NB4 (cell line): ENCODE results near the gene CD300LF.

ENCODE experiments used
- POLR2A ChIP-seq: IDR thresholded peaks from 2 replicates; pipeline ENCODE4 v1.6.1; 2011; ENCODE audit warnings: mild to moderate bottlenecking; ENCODE audit not compliant: insufficient read length; ENCODE audit errors: extremely low read depth
- TF ChIP-seq, protein P1 (sequence below): IDR thresholded peaks from 2 replicates; pipeline ENCODE4 v1.6.1; 2011; ENCODE audit warnings: low read depth, low read length
- TF ChIP-seq, protein P2 (sequence below): IDR thresholded peaks from one replicate; pipeline ENCODE4 v1.5.1; 2012; ENCODE audit warnings: low read depth, low read length

- TF ChIP-seq, protein P1, sequence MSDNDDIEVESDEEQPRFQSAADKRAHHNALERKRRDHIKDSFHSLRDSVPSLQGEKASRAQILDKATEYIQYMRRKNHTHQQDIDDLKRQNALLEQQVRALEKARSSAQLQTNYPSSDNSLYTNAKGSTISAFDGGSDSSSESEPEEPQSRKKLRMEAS: no peak
- TF ChIP-seq, protein P2, sequence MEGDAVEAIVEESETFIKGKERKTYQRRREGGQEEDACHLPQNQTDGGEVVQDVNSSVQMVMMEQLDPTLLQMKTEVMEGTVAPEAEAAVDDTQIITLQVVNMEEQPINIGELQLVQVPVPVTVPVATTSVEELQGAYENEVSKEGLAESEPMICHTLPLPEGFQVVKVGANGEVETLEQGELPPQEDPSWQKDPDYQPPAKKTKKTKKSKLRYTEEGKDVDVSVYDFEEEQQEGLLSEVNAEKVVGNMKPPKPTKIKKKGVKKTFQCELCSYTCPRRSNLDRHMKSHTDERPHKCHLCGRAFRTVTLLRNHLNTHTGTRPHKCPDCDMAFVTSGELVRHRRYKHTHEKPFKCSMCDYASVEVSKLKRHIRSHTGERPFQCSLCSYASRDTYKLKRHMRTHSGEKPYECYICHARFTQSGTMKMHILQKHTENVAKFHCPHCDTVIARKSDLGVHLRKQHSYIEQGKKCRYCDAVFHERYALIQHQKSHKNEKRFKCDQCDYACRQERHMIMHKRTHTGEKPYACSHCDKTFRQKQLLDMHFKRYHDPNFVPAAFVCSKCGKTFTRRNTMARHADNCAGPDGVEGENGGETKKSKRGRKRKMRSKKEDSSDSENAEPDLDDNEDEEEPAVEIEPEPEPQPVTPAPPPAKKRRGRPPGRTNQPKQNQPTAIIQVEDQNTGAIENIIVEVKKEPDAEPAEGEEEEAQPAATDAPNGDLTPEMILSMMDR: no peak
- no peak for TF ChIP-seq POLR2A
These were observed 54.1 kb downstream of the CD300LF start for GRCh38 chr17:74658620-74659019.
